ENCODE measurements around the gene TUG1. TPM values are rescaled to one million over a fixed set of nuclear protein-coding genes. Genes with fewer than 3 reads are reported as not detected.

The TUG1 gene
- total RNA-seq, 3 donors from 2014 or later: 68.2 to 83.2 (median 72.0) TPM

- Histone ChIP-seq H3K4me1 (ENCODE audit: low read depth) (peaks cover 4% of the 10 kb centered on the region), H3K4me3 (no peak overlapping the region), H3K36me3 (ENCODE audit: low read depth) (peaks cover 5% of the 10 kb centered on the region), H3K9me3 (no peaks in the 10 kb centered on the region)
- ATAC-seq (no peak), DNase-seq (no peak)
- intact Hi-C loops (cut with DNase I, micrococcal nuclease): loop anchor here in 1 of 2 donors (5.0 kb wide), 1 partner anchor 161 kb away; no protein-coding TSS in a partner anchor
- TF ChIP-seq CTCF (IDR thresholded peaks at IDR 0.05): no peak
These were observed 45.7 kb upstream of the TUG1 start for GRCh38 chr22:30923168-30923900.

- TF ChIP-seq CTCF (IDR thresholded peaks at IDR 0.05): no peak
- ATAC-seq: no peak
- Histone ChIP-seq H3K36me3 (ENCODE audit: low read depth) (peaks cover 8% of the 10 kb centered on the region), H3K4me3 (no peak overlapping the region), H3K9me3 (no peaks in the 10 kb centered on the region), H3K4me1 (ENCODE audit: low read depth) (peaks cover 4% of the 10 kb centered on the region)
- no peak for DNase-seq
- intact Hi-C loops (cut with DNase I, micrococcal nuclease): no loop called here
These were observed 43.4 kb upstream of the TUG1 start for GRCh38 chr22:30925667-30926066.

GRCh38 chr22:30926706-30927105, 42.4 kb upstream of the TUG1 start:
- intact Hi-C loops (cut with DNase I, micrococcal nuclease): no loop called here
- ATAC-seq (no peak), DNase-seq (no peak)
- H3K4me1 ChIP-seq (ENCODE audit: low read depth): no peaks in the 10 kb centered on the region
- peaks cover 10% of the 10 kb centered on the region for H3K36me3 ChIP-seq (ENCODE audit: low read depth)
- no peak overlapping the region for H3K4me3 ChIP-seq
- H3K9me3 ChIP-seq: no peaks in the 10 kb centered on the region
- TF ChIP-seq CTCF (IDR thresholded peaks at IDR 0.05): no peak

- intact Hi-C loops (cut with DNase I, micrococcal nuclease): no loop called here
- ATAC-seq: no peak
These were observed 41.3 kb upstream of the TUG1 start for GRCh38 chr22:30927806-30928205.

GRCh38 chr22:30928401-30928800, 40.7 kb upstream of the TUG1 start:
- no peak for TF ChIP-seq CTCF (IDR thresholded peaks at IDR 0.05)
- Histone ChIP-seq H3K36me3 (ENCODE audit: low read depth) (peaks cover 14% of the 10 kb centered on the region), H3K4me1 (ENCODE audit: low read depth) (no peaks in the 10 kb centered on the region), H3K4me3 (no peak overlapping the region), H3K9me3 (no peaks in the 10 kb centered on the region)
- ATAC-seq (no peak), DNase-seq (no peak)
- intact Hi-C loops (cut with DNase I, micrococcal nuclease): no loop called here

More at GRCh38 chr22:30927806-30928205, 41.3 kb upstream of the TUG1 start:
- H3K9me3 ChIP-seq: no peaks in the 10 kb centered on the region
- H3K4me1 ChIP-seq (ENCODE audit: low read depth): no peaks in the 10 kb centered on the region
- no peak for TF ChIP-seq CTCF (IDR thresholded peaks at IDR 0.05)
- DNase-seq: no peak
- H3K4me3 ChIP-seq: no peak overlapping the region
- peaks cover 14% of the 10 kb centered on the region for H3K36me3 ChIP-seq (ENCODE audit: low read depth)

Measured in mucosa of descending colon (tissue), 3 donors.